HFFc6 (cell line): Measurements from ENCODE around the gene CARD19. TPM values are rescaled to one million over a fixed set of nuclear protein-coding genes. Genes with fewer than 3 reads are reported as not detected.
"Not testable (repeated sequence)": the region's sequence is repeated elsewhere in the genome, so short reads cannot be mapped to it uniquely, and the experiment has no call there.

Source experiments
- DNase-seq: peaks from one replicate; pipeline ENCODE4 v3.0.0-alpha.2; 2018
- H3K27ac Mint-ChIP-seq: 2 replicates; pipeline ENCODE4 v1.8.0; 2020; ENCODE audit warnings: mild to moderate bottlenecking, mixed read lengths
- H3K27me3 Mint-ChIP-seq: 2 replicates; pipeline ENCODE4 v1.8.0; 2021; ENCODE audit warnings: mild to moderate bottlenecking, moderate library complexity, mixed read lengths; ENCODE audit not compliant: insufficient read depth
- H3K36me3 Mint-ChIP-seq: 2 replicates; pipeline ENCODE4 v1.8.0; 2021; ENCODE audit warnings: low read depth, mixed read lengths
- H3K4me1 Mint-ChIP-seq: 2 replicates; pipeline ENCODE4 v1.8.0; 2020; ENCODE audit warnings: low read depth, mixed read lengths
- H3K4me3 Mint-ChIP-seq: 2 replicates; pipeline ENCODE4 v1.8.0; 2020; ENCODE audit warnings: mild to moderate bottlenecking, moderate library complexity, mixed read lengths
- H3K9me3 Mint-ChIP-seq: 2 replicates; pipeline ENCODE4 v1.8.0; 2020; ENCODE audit warnings: mild to moderate bottlenecking, mixed read lengths
- CTCF ChIP-seq: fragments of 200-600 bp; sonication (generic); IDR thresholded peaks from 2 replicates; pipeline ENCODE4 v1.5.0; 2021; ENCODE audit warnings: antibody characterized with exemption, mild to moderate bottlenecking
- total RNA-seq, 6 experiments: library from RNA; stranded (reverse); fragmentation: NEBNext Ultra II Directional; extraction: Animal tissue kit (Norgen Biotek cat#: 25700); gene quantifications; 2 replicates in 1 of 6; 3 replicates in 5 of 6; pipeline ENCODE4 v1.2.3, GENCODE V29; 2021

Gene CARD19
- total RNA-seq, 6 experiments from 2014 or later, result 35.3 to 40.6 (median 37.9) TPM

GRCh38 chr9:93097511-93098201, 1.6 kb downstream of the CARD19 start:
- Mint-ChIP-seq H3K27ac (peak overlapping the region; percentile 97), H3K4me1 (peaks cover 51% of the 10 kb centered on the region), H3K36me3 (peaks cover 5% of the 10 kb centered on the region; the same call in 1 of the 2 replicates), H3K9me3 (no peaks in the 10 kb centered on the region; the same call in 1 of the 2 replicates), H3K4me3 (peak overlapping the region; percentile 92), H3K27me3 (peaks cover 4% of the 10 kb centered on the region; the same call in 1 of the 2 replicates)
- no peak for TF ChIP-seq CTCF
- no peak for DNase-seq

- H3K4me1 Mint-ChIP-seq, result peaks cover 44% of the 10 kb centered on the region
- peak overlapping the region; percentile 97 for H3K27ac Mint-ChIP-seq
- peaks cover 10% of the 10 kb centered on the region for H3K36me3 Mint-ChIP-seq
- H3K4me3 Mint-ChIP-seq, result peak overlapping the region; percentile 92
- peaks cover 4% of the 10 kb centered on the region; the same call in 1 of the 2 replicates for H3K27me3 Mint-ChIP-seq
- no peaks in the 10 kb centered on the region; the same call in 1 of the 2 replicates for H3K9me3 Mint-ChIP-seq
- DNase-seq, result peak; percentile 98
- TF ChIP-seq CTCF, result no peak
These were observed 2.4 kb downstream of the CARD19 start for GRCh38 chr9:93098236-93098946.

- Mint-ChIP-seq H3K4me1 (peaks cover 37% of the 10 kb centered on the region), H3K9me3 (peaks cover 5% of the 10 kb centered on the region), H3K36me3 (peaks cover 23% of the 10 kb centered on the region), H3K4me3 (peak overlapping the region; percentile 39; the same call in 1 of the 2 replicates), H3K27me3 (peaks cover 2% of the 10 kb centered on the region; the same call in 1 of the 2 replicates), H3K27ac (peak overlapping the region; percentile 97)
- DNase-seq, result no peak
- no peak for TF ChIP-seq CTCF
These were observed 3.7 kb downstream of the CARD19 start for GRCh38 chr9:93099551-93100275.

GRCh38 chr9:93100276-93100636, 4.2 kb downstream of the CARD19 start:
- Mint-ChIP-seq H3K9me3 (peaks cover 5% of the 10 kb centered on the region), H3K4me3 (no peak overlapping the region), H3K27me3 (peaks cover 2% of the 10 kb centered on the region; the same call in 1 of the 2 replicates), H3K4me1 (peaks cover 36% of the 10 kb centered on the region), H3K27ac (peak overlapping the region; percentile 29; the same call in 1 of the 2 replicates), H3K36me3 (peaks cover 27% of the 10 kb centered on the region)
- no peak for DNase-seq
- no peak for TF ChIP-seq CTCF

- not testable (repeated sequence) for H3K27ac Mint-ChIP-seq, H3K9me3 Mint-ChIP-seq, H3K27me3 Mint-ChIP-seq, H3K4me3 Mint-ChIP-seq, DNase-seq
- H3K36me3 Mint-ChIP-seq, result peaks cover 27% of the 10 kb centered on the region
- peaks cover 36% of the 10 kb centered on the region for H3K4me1 Mint-ChIP-seq
These were observed 5.1 kb downstream of the CARD19 start for GRCh38 chr9:93101086-93101485.
